SK-N-SH (cell line): ENCODE results near the gene AP5B1. TPM values are rescaled to one million over a fixed set of nuclear protein-coding genes. Genes with fewer than 3 reads are reported as not detected.

Source experiments
- CTCF ChIA-PET: fragments of 300-600, 350-600 bp; formaldehyde crosslinking; extraction: SDS; loops from one replicate; lab custom pipeline; 2021; lab: Yijun Ruan, JAX
- POLR2A ChIA-PET: fragments of 350-600 bp; sonication (Branson Sonifier 250); formaldehyde crosslinking; extraction: SDS; loops from one replicate; lab custom pipeline; 2020; ENCODE audit warnings: antibody characterized with exemption, inconsistent platforms; lab: Yijun Ruan, JAX
- DNase-seq: peaks from one replicate; pipeline ENCODE4 v3.0.0; 2012
- H2AFZ ChIP-seq: fragments of 200-600 bp; sonication (generic); 2 replicates; pipeline ENCODE4 v1.8.1; 2016; ENCODE audit warnings: antibody characterized with exemption, mild to moderate bottlenecking, low read depth
- H3F3A ChIP-seq: fragments of 200-600 bp; sonication (generic); replicated peaks from 2 replicates; pipeline ENCODE3; 2016; ENCODE audit warnings: antibody characterized with exemption, mild to moderate bottlenecking; ENCODE audit not compliant: insufficient read depth
- H3K27ac ChIP-seq, 2 experiments: fragments of 200-500 bp in 1 of 2; fragments of 200-600 bp in 1 of 2; sonication (Bioruptor generic) in 1 of 2; sonication (generic), shearing (Covaris generic) in 1 of 2; 2 replicates each; pipeline versions ENCODE4 v1.5.1 to v1.6.1; 2014 to 2016; ENCODE audit warnings: low read depth in 2 of 2, inconsistent platforms in 1 of 2, low read length in 1 of 2, mild to moderate bottlenecking in 1 of 2, mixed read lengths in 1 of 2
- H3K27me3 ChIP-seq: fragments of 200-600 bp; sonication (generic), shearing (Covaris generic); 2 replicates; pipeline ENCODE4 v1.6.1; 2016; ENCODE audit warnings: mixed run types; ENCODE audit not compliant: insufficient read depth
- H3K36me3 ChIP-seq, 2 experiments: fragments of 200-500 bp in 1 of 2; fragments of 200-600 bp in 1 of 2; sonication (Bioruptor generic) in 1 of 2; sonication (generic) in 1 of 2; replicated peaks in 1 of 2; 2 replicates each; pipeline versions ENCODE3 to v1.5.1; 2014 to 2016; ENCODE audit warnings: low read length in 1 of 2, mild to moderate bottlenecking in 1 of 2; ENCODE audit not compliant: insufficient read depth in 2 of 2, control insufficient read depth in 1 of 2
- H3K4me1 ChIP-seq, 2 experiments: fragments of 200-500 bp in 1 of 2; fragments of 200-600 bp in 1 of 2; sonication (Bioruptor generic) in 1 of 2; sonication (generic), shearing (Covaris generic) in 1 of 2; 2 replicates each; pipeline versions ENCODE4 v1.5.1 to v1.6.1; 2014 to 2016; ENCODE audit warnings: low read depth in 1 of 2, low read length in 1 of 2, mixed run types in 1 of 2; ENCODE audit not compliant: insufficient read depth in 2 of 2, control insufficient read depth in 1 of 2
- H3K4me2 ChIP-seq: fragments of 200-600 bp; sonication (generic), shearing (Covaris generic); 2 replicates; pipeline ENCODE4 v1.6.1; 2017; ENCODE audit warnings: mixed run types
- H3K4me3 ChIP-seq, 2 experiments: fragments of 200-500 bp in 1 of 2; fragments of 200-600 bp in 1 of 2; sonication (Bioruptor generic) in 1 of 2; sonication (generic), shearing (Covaris generic) in 1 of 2; 2 replicates each; pipeline versions ENCODE4 v1.5.1 to v1.8.1; 2014 to 2016; ENCODE audit warnings: low read depth in 2 of 2, inconsistent platforms in 1 of 2, low read length in 1 of 2, mild to moderate bottlenecking in 1 of 2, mixed read lengths in 1 of 2, moderate library complexity in 1 of 2
- H3K79me2 ChIP-seq: fragments of 200-600 bp; sonication (generic); 2 replicates; pipeline ENCODE4 v1.8.1; 2017; ENCODE audit warnings: mild to moderate bottlenecking; ENCODE audit not compliant: insufficient read depth
- H3K9ac ChIP-seq: fragments of 200-600 bp; sonication (generic); 2 replicates; pipeline ENCODE4 v1.6.1; 2017; ENCODE audit warnings: mixed run types
- H3K9me2 ChIP-seq: fragments of 200-600 bp; sonication (generic); 2 replicates; pipeline ENCODE4 v1.6.1; 2017; ENCODE audit warnings: mixed run types
- H3K9me3 ChIP-seq: fragments of 200-600 bp; sonication (generic); 2 replicates; pipeline ENCODE4 v1.6.1; 2017; ENCODE audit warnings: mixed run types, mild to moderate bottlenecking, moderate library complexity
- H4K20me1 ChIP-seq: fragments of 200-600 bp; sonication (generic); 2 replicates; pipeline ENCODE4 v1.6.1; 2017; ENCODE audit warnings: mild to moderate bottlenecking, mixed run types; ENCODE audit not compliant: insufficient read depth
- CTCF ChIP-seq: fragments of 200-600 bp; sonication (generic); IDR thresholded peaks from 2 replicates; pipeline ENCODE4 v1.6.1; 2017; ENCODE audit warnings: antibody characterized with exemption, mild to moderate bottlenecking, moderate library complexity
- ELF1 ChIP-seq: IDR thresholded peaks from 2 replicates; pipeline ENCODE4 v1.4.0; 2012
- EP300 ChIP-seq, 2 experiments: IDR thresholded peaks; 2 replicates each; pipeline versions ENCODE4 v1.4.0 to v1.6.1; 2012; ENCODE audit warnings: borderline replicate concordance in 1 of 2, low read depth in 1 of 2, low read length in 1 of 2
- FOSL2 ChIP-seq: IDR thresholded peaks from 2 replicates; pipeline ENCODE4 v1.4.0; 2012; ENCODE audit warnings: low read depth, mild to moderate bottlenecking, moderate library complexity, borderline replicate concordance
- GATA2 ChIP-seq: sonication (generic); formaldehyde crosslinking; IDR thresholded peaks from 2 replicates; pipeline ENCODE4 v1.5.0; 2020; ENCODE audit warnings: mild to moderate bottlenecking, missing genetic modification reagents
- MAX ChIP-seq: IDR thresholded peaks from 2 replicates; pipeline ENCODE4 v1.4.0; 2012; ENCODE audit warnings: low read depth
- MXI1 ChIP-seq: IDR thresholded peaks from 2 replicates; pipeline ENCODE4 v1.6.1; 2012; ENCODE audit warnings: mild to moderate bottlenecking, low read depth, low read length, improper control_type of control experiment
- NRF1 ChIP-seq: IDR thresholded peaks from 2 replicates; pipeline ENCODE4 v1.6.1; 2012; ENCODE audit warnings: low read depth, mild to moderate bottlenecking, low read length
- POLR2AphosphoS5 ChIP-seq: IDR thresholded peaks from 2 replicates; pipeline ENCODE4 v1.6.1; 2012; ENCODE audit warnings: low read depth, low read length
- REST ChIP-seq: IDR thresholded peaks from 2 replicates; pipeline ENCODE4 v1.6.1; 2012; ENCODE audit warnings: mild to moderate bottlenecking, low read depth, low read length, moderate library complexity
- RXRA ChIP-seq: IDR thresholded peaks from 2 replicates; pipeline ENCODE4 v1.4.0; 2012; ENCODE audit warnings: low read depth, mild to moderate bottlenecking, borderline replicate concordance
- TAF1 ChIP-seq: IDR thresholded peaks from 2 replicates; pipeline ENCODE4 v1.6.1; 2012; ENCODE audit warnings: low read depth, mild to moderate bottlenecking, low read length, moderate library complexity, borderline replicate concordance
- TCF12 ChIP-seq: IDR thresholded peaks from 2 replicates; pipeline ENCODE4 v1.4.0; 2012
- USF2 ChIP-seq: fragments of 150-350 bp; IDR thresholded peaks from 2 replicates; pipeline ENCODE4 v1.6.1; 2017; ENCODE audit warnings: antibody characterized with exemption, low read length, low read depth, borderline replicate concordance
- YY1 ChIP-seq: IDR thresholded peaks from 2 replicates; pipeline ENCODE4 v1.4.0; 2012; ENCODE audit warnings: low read depth, mild to moderate bottlenecking
- WGBS: methylation state at CpG from one replicate; pipeline ENCODE4 v1.1.6; 2017; ENCODE audit warnings: low lambda C conversion rate; 5-methylcytosine and 5-hydroxymethylcytosine counted together
- polyA plus RNA-seq, 3 experiments: library from polyadenylated mRNA; depleted of rRNA; stranded (reverse); fragments of >200 nt; gene quantifications; 2 replicates each; pipeline ENCODE4 v1.2.3, GENCODE V29; 2012

The AP5B1 gene
- polyA plus RNA-seq, 1 of the 3 experiments (the other 2 are of a cell fraction) = 3.8 TPM

- Histone ChIP-seq H2AFZ (no peak overlapping the region), H3K27ac (no peak overlapping the region), H3K79me2 (no peaks in the 10 kb centered on the region), H4K20me1 (no peaks in the 10 kb centered on the region), H3F3A (peaks cover 12% of the 10 kb centered on the region), H3K4me3 (no peak overlapping the region), H3K9ac (no peak overlapping the region), H3K27me3 (peaks cover 38% of the 10 kb centered on the region), H3K4me2 (no peak overlapping the region), H3K9me3 (no peaks in the 10 kb centered on the region), H3K4me1 (peaks cover 0 to 2% of the 10 kb centered on the region in 2 experiments; a peak in 1 of 4 replicates), H3K9me2 (no peaks in the 10 kb centered on the region), H3K36me3 (no peaks in the 10 kb centered on the region)
- CTCF ChIA-PET = interaction anchor here (1.6 to 8.6 kb wide), 5 partner anchors 11 to 74 kb away, joined by 10 to 152 read pairs (median 17); partner anchors contain the start of gene KAT5
- POLR2A ChIA-PET = no interaction called here
- DNase-seq = peak; percentile 28
- WGBS = 95% methylated on average over 8 of the region's 8 CpGs
- TF ChIP-seq TAF1 = no peak
- TF ChIP-seq RXRA = no peak
- TF ChIP-seq POLR2AphosphoS5 = no peak
- TF ChIP-seq GATA2 (CRISPR knock-in tag) = no peak
- no peak for TF ChIP-seq CTCF
- no peak for TF ChIP-seq EP300 (IDR thresholded peaks at IDR 0.05; ENCODE audit: borderline replicate concordance in 1 of 2, low read depth in 1 of 2, low read length in 1 of 2)
- TF ChIP-seq TCF12 = no peak
- TF ChIP-seq MXI1 = no peak
- no peak for TF ChIP-seq USF2
- TF ChIP-seq NRF1 = no peak
These were observed 4.7 kb upstream of the AP5B1 start for GRCh38 chr11:65785319-65786007.

- Histone ChIP-seq H3F3A (peaks cover 12% of the 10 kb centered on the region), H3K4me1 (peaks cover 0 to 13% of the 10 kb centered on the region in 2 experiments; a peak in 1 of 4 replicates), H3K79me2 (peaks cover 15% of the 10 kb centered on the region; the same call in 1 of the 2 replicates), H3K4me2 (no peak overlapping the region), H3K9me2 (no peaks in the 10 kb centered on the region), H3K9me3 (no peaks in the 10 kb centered on the region), H4K20me1 (peaks cover 6% of the 10 kb centered on the region; the same call in 1 of the 2 replicates), H2AFZ (no peak overlapping the region), H3K9ac (no peak overlapping the region), H3K36me3 (peaks cover 0 to 11% of the 10 kb centered on the region in 2 experiments), H3K27me3 (peaks cover 22% of the 10 kb centered on the region), H3K27ac (no peak overlapping the region), H3K4me3 (no peak overlapping the region)
- WGBS = 83% methylated on average over 8 of the region's 9 CpGs
- POLR2A ChIA-PET = no interaction called here
- TF ChIP-seq REST = no peak
- TF ChIP-seq YY1 = no peak
- TF ChIP-seq ELF1 = no peak
- no peak for TF ChIP-seq FOSL2
- no peak for TF ChIP-seq MAX
- DNase-seq = peak; percentile 23
- CTCF ChIA-PET = interaction anchor here (1.0 to 8.6 kb wide), 6 partner anchors 11 to 176 kb away, joined by 3 to 152 read pairs (median 16); no protein-coding TSS in a partner anchor
These were observed 2.0 kb upstream of the AP5B1 start for GRCh38 chr11:65782816-65783228.
